T follicular helper cell (primary cell): ENCODE results near the gene PCSK6.
"Not testable (repeated sequence)": the region's sequence is repeated elsewhere in the genome, so short reads cannot be mapped to it uniquely, and the experiment has no call there.

ENCODE experiments used
- DNase-seq: peaks from one replicate; pipeline ENCODE4 v3.0.0-alpha.2; 2020; ENCODE audit warnings: low read depth

Gene PCSK6

GRCh38 chr15:101481917-101482525 lies 7.5 kb downstream of the PCSK6 start:
- no peak for DNase-seq

- no peak for DNase-seq
Measured at GRCh38 chr15:101481381-101481705, 8.2 kb downstream of the PCSK6 start.

- no peak for DNase-seq
Measured at GRCh38 chr15:101480613-101481380, 8.7 kb downstream of the PCSK6 start.

- DNase-seq = no peak
Measured at GRCh38 chr15:101479851-101480612, 9.5 kb downstream of the PCSK6 start.

GRCh38 chr15:101479342-101479845 lies 10.1 kb downstream of the PCSK6 start:
- no peak for DNase-seq

- DNase-seq = no peak
Measured at GRCh38 chr15:101478701-101479341, 10.7 kb downstream of the PCSK6 start.

GRCh38 chr15:101477851-101478362 lies 11.6 kb downstream of the PCSK6 start:
- no peak for DNase-seq

- DNase-seq = no peak
Measured at GRCh38 chr15:101476756-101477155, 12.8 kb downstream of the PCSK6 start.

- DNase-seq = no peak
Measured at GRCh38 chr15:101474983-101475382, 14.5 kb downstream of the PCSK6 start.

GRCh38 chr15:101474233-101474632 lies 15.3 kb downstream of the PCSK6 start:
- DNase-seq = no peak

- no peak for DNase-seq
Measured at GRCh38 chr15:101472033-101472432, 17.5 kb downstream of the PCSK6 start.

- no peak for DNase-seq
Measured at GRCh38 chr15:101470548-101471239, 18.8 kb downstream of the PCSK6 start.

- DNase-seq = no peak
Measured at GRCh38 chr15:101469520-101470288, 19.8 kb downstream of the PCSK6 start.

GRCh38 chr15:101466188-101466587 lies 23.3 kb downstream of the PCSK6 start:
- DNase-seq = no peak

GRCh38 chr15:101464999-101465669 lies 24.4 kb downstream of the PCSK6 start:
- no peak for DNase-seq

- no peak for DNase-seq
Measured at GRCh38 chr15:101464256-101464998, 25.1 kb downstream of the PCSK6 start.

- not testable (repeated sequence) for DNase-seq
Measured at GRCh38 chr15:101463696-101464095, 25.8 kb downstream of the PCSK6 start.

- no peak for DNase-seq
Measured at GRCh38 chr15:101463270-101463669, 26.2 kb downstream of the PCSK6 start.

- DNase-seq = no peak
Measured at GRCh38 chr15:101461097-101461496, 28.4 kb downstream of the PCSK6 start.
